GM20431 (cell line): ENCODE data around the gene STRC.
"Not testable (repeated sequence)": the region's sequence is repeated elsewhere in the genome, so short reads cannot be mapped to it uniquely, and the experiment has no call there.

Experiments
- in situ Hi-C: fragments of 300-500 bp; cut with MseI, MboI; formaldehyde crosslinking; loops from one replicate; pipeline ENCODE4 v1.15.0; 2020; ENCODE audit warnings: low sequenced_read_pairs; ENCODE audit not compliant: unreplicated experiment

The STRC gene

GRCh38 chr15:43566615-43567014 is 52.0 kb downstream of the STRC start:
- in situ Hi-C loops: not testable (repeated sequence)

DNA sequence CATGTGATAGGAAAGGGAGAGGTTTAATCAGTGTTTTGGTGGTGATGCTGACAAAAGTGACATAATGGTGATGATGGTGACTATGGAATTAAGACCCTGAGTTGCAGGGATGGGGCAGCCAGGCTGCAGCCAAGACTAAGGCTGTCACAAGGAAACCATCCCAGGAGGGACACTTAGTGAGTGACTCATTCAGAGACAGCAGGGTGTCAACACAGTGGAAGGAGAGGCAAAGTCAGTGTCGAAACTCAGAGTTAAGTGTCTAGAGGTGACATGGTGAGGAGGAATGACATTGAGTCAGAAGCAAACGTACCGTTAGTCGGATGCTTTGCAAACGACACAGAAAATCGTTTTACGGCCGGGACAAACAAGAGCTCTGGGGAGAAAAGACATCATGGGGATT is 54.8 kb downstream of the STRC start:
- in situ Hi-C loops: not testable (repeated sequence)

- in situ Hi-C loops: not testable (repeated sequence)
Measured at GRCh38 chr15:43562753-43563152, 55.8 kb downstream of the STRC start.

GRCh38 chr15:43552986-43553385 is 65.6 kb downstream of the STRC start:
- in situ Hi-C loops: no loop called here

DNA sequence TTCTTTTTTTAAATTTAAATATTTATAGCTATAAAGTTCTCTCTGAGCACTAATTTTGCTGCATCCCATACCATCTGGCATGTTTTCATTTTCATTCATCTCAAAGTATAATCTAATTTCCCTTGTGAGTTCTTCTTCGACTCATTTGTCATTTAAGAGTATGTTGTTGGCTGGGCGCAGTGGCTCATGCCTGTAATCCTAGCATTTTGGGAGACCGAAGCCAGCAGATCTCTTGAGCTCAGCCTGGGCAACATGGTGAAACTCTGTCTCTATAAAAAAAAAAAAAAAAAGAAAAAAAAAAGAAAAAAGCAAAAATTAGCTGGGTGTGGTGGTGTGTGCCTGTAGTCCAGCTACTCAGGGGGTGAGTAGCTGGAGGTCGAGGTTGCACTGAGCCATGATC is 66.3 kb downstream of the STRC start:
- in situ Hi-C loops: no loop called here

DNA sequence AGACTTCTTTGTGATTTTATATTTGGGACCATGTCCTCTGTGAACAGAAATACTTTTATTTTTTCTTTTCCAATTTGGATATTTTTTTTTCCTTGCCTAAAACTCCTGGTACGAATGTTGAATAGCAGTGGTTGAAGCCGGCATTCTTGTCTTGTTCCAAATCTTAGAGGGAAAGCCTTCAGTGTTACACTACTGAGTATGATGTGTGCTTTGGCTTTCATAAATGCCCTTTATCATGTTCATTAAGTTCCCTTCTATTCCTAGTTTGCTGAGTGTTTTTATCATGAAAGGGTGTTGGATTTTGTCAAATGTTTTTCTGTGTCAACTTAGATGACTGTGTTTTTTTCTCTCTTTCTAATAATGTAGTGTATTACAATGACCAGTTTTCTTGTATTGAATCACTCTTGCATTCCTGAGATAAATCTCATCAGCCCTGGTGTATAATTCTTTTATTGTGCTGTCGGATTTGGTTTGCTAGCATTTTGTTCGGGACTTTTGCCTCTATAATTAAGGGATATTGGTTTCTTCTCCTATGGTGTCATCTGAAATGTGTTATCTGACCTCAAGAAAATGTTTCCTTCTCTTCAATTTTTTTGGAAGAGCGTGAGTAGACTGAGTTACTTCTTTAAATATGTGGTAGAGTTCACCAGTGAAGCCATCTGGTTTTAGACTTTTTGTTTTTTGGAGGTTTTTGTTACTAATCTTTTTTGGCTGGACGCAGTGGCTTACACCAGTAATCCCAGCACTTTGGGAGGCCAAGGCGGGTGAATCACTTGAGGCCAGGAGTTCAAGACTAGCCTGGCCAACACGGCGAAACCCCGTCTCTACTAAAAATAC is 67.9 kb downstream of the STRC start:
- in situ Hi-C loops: no loop called here
